KOPT-K1 (cell line): ENCODE measurements around the gene RUVBL2.

Experiments used
- H3K27ac ChIP-seq: fragments of 200-600 bp; sonication (generic); 2 replicates; pipeline ENCODE4 v1.5.1; 2016; ENCODE audit warnings: antibody characterized with exemption, mild to moderate bottlenecking, low read depth, low read length; ENCODE audit not compliant: poor library complexity, severe bottlenecking
- H3K36me3 ChIP-seq: fragments of 200-600 bp; sonication (generic); 2 replicates; pipeline ENCODE4 v1.5.1; 2017; ENCODE audit warnings: antibody characterized with exemption, mild to moderate bottlenecking, low read length, moderate library complexity; ENCODE audit not compliant: insufficient read depth
- H3K9me3 ChIP-seq: fragments of 200-600 bp; sonication (generic); 2 replicates; pipeline ENCODE4 v1.5.1; 2017; ENCODE audit warnings: antibody characterized with exemption, low read length, mild to moderate bottlenecking; ENCODE audit not compliant: insufficient read depth, poor library complexity, severe bottlenecking

Gene RUVBL2

DNA sequence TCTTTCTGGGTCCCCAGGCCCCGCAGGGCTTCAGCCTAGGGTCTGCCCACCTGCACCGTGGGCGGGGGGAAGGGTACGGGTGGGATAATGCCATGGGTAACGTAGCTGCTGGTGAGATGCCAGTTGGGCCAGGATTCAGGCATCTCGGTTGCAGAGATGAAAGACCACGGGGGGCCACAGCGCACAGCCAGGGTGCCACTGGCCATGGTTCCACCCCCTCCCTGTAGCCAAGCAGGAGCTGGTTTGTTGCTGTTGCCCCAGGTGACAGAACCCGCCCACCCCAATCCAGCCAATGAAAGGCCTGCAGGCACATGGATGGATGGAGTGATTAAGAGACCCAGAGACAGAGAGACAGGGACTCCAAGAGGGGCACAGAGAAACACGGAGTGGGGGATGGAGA is 64.9 kb downstream of the RUVBL2 start:
- Histone ChIP-seq H3K9me3 (no peaks in the 10 kb centered on the region), H3K27ac (no peak overlapping the region), H3K36me3 (no peaks in the 10 kb centered on the region)

DNA sequence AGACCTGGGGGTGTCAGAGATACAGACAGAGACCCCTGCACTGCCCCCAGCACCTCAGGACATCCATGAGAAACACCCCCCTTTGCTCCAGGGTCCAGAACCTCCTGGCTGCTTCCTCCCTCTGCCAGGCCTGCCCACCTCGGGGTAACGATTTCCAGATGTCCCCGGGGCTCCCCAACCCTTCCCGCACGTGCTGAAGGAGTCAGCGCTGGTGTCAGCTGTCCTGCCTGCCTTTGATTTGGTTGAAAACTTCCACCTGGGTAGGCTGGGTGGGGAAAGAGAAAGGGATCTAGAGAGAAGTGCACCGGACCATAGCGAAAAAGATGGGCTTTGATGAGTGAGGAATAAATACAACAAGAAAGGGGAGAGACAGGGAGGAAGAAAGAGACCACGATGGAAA is 65.4 kb downstream of the RUVBL2 start:
- Histone ChIP-seq H3K36me3 (no peaks in the 10 kb centered on the region), H3K27ac (no peak overlapping the region), H3K9me3 (no peaks in the 10 kb centered on the region)

DNA sequence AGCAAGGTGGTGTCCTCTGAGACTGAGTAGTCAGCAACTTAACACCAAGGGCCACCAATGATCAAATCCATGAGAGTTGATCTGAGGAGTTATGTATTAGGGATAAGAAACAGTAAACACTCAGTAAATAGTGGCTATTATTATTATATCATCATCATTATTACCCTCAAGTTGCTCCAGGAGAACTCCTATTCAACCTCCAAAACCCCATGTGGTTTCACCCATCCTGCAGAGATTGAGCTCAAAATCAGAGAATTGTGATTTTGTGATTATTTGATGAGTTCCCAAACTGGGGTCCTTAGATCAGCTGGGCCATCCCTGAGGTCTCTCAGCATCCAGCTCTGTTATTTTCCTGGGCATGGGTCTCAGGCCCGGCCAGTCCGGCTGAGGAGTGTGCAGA is 67.3 kb downstream of the RUVBL2 start:
- Histone ChIP-seq H3K27ac (no peak overlapping the region), H3K9me3 (no peaks in the 10 kb centered on the region), H3K36me3 (no peaks in the 10 kb centered on the region)

DNA sequence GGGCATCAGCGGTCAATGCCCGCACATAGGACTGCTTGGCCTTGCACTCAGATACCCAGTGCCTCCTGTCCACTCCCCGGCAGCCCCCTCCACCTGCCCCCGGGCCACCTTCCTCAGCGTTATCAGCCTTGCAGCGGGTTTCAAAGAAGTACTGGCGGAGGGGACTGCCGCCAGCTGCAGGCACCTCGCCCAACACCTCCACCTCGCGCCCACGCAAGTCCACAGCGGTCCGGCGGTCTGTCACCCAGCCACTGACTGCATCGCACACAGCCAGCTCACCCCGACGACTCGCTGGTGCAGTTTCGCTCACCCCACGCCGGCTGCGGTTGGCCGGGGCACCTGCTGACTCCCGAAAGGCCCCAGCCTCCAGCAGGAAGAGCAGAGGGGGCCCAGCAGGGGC is 67.8 kb downstream of the RUVBL2 start:
- H3K36me3 ChIP-seq = no peaks in the 10 kb centered on the region
- H3K27ac ChIP-seq = no peak overlapping the region
- no peaks in the 10 kb centered on the region for H3K9me3 ChIP-seq

DNA sequence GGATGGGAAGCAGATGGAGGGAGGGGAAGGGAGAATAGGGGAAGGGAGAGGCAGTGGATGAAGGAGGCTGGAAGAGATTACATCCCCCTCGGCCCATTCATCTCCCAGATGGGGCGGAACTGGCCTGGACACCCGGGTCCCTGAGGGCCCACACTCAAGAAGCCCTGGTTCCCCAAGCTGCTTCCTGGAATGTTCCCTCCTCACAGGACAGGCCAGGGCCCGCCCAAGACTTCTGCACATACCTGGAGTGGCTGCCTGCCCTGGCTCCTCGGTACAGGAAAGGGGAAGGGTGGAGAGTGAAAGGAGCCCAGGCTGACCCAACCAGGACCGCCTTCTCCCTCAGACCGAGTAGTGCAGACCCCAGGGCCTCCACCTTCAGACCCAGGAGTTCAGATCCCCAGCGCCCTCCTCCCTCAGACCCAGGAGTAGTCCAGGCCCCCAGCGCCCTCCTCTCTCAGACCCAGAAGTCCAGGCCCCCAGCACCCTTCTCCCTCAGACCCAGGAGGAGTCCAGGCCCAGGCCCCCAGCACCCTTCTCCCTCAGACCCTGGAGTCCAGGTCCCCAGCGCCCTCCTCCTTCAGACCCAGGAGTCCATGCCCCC is 70.4 kb downstream of the RUVBL2 start:
- Histone ChIP-seq H3K9me3 (no peaks in the 10 kb centered on the region), H3K27ac (no peak overlapping the region), H3K36me3 (no peaks in the 10 kb centered on the region)

DNA sequence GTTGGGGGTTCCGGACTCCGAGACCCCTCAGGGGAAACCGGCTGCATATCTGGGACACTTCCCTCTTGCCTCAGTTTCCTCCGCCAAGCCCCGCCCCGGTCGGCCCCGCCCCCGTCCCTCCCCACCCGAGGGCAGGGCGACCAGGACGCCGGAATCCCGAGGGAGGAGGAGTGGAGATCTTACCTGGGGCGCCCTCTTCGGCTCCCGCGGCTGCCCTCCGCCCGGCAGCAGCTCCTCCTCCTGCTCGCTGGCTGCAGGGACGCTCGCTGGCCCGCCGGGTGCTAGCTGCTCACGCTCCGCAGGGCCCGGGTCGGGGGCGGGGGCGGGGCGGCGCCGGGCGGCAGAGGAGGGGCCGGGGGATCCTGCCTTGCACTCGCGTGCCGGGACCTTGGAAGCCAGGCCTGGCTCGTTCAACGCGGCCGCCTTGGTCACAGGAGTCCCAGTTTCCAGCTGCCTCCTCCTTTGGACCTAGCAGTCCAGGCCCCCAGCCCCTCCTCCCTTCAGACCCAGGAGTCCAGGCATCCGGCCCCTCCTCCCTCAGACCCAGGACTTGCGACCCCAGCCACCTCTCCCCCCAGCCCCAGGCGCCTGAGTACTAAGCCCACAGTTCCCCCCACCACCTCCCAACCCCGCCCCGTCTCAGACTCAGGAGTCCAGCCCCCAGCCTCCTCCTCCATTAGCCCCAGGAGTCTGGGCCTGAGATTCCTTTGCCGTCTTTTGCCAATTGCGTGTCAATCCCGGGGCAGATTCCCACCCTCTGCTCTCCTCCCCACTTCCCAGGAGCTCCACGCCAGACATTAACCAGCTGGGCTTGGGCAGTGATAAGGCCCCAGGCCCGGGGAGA is 71.3 kb downstream of the RUVBL2 start, which contains the start of gene NTF4:
NTF4 (minus strand) TSS at position 51 of the 844 bp plus-strand sequence. CDS start 2,821 bp downstream, outside the sequence.
- H3K9me3 ChIP-seq = no peaks in the 10 kb centered on the region
- H3K36me3 ChIP-seq = no peaks in the 10 kb centered on the region
- H3K27ac ChIP-seq = no peak within 1 kb of the TSS
